ENCODE measurements around the gene WDR88. TPM values are rescaled to one million over a fixed set of nuclear protein-coding genes. Genes with fewer than 3 reads are reported as not detected.

Gene WDR88
- total and polyA plus RNA-seq, 2 experiments from 2014 or later = not detected

DNA sequence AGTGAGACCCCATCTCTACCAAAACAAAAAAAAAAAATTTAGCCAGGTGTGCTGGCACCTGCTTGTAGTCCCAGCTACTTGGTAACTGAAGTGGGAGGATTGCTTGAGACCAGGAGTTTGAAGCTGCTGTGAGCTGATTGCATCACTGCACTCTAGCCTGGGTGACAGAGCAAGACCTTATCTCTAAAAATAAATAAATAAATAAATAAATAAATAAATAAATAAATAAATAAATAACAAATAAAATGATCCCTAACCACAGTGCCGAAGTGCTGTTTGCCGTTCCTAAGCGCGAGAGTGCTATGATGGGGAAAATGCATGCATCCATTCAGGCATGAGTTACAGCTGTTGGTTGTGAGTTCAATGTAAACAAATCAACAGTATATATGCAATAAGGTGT, 27.2 kb downstream of the WDR88 start:
- Histone ChIP-seq H3K27ac (ENCODE audit: low read depth) (no peak overlapping the region), H3F3A (replicated peaks; ENCODE audit: low read depth) (no peaks in the 10 kb centered on the region), H3K4me1 (ENCODE audit: insufficient read depth) (no peaks in the 10 kb centered on the region), H3K79me2 (replicated peaks; ENCODE audit: insufficient read depth) (no peaks in the 10 kb centered on the region), H3K4me3 (no peak overlapping the region), H4K20me1 (replicated peaks; ENCODE audit: insufficient read depth) (no peaks in the 10 kb centered on the region), H3K4me2 (no peak overlapping the region), H2AFZ (no peak overlapping the region), H3K27me3 (ENCODE audit: insufficient read depth) (no peaks in the 10 kb centered on the region), H3K9me2 (ENCODE audit: insufficient read depth) (no peaks in the 10 kb centered on the region), H3K36me3 (ENCODE audit: insufficient read depth) (no peaks in the 10 kb centered on the region)
- no peaks in the 10 kb centered on the region for H3K4me1 Mint-ChIP-seq
- DNase-seq (ENCODE audit: low spot score) = no peak
- TF ChIP-seq, protein P1, sequence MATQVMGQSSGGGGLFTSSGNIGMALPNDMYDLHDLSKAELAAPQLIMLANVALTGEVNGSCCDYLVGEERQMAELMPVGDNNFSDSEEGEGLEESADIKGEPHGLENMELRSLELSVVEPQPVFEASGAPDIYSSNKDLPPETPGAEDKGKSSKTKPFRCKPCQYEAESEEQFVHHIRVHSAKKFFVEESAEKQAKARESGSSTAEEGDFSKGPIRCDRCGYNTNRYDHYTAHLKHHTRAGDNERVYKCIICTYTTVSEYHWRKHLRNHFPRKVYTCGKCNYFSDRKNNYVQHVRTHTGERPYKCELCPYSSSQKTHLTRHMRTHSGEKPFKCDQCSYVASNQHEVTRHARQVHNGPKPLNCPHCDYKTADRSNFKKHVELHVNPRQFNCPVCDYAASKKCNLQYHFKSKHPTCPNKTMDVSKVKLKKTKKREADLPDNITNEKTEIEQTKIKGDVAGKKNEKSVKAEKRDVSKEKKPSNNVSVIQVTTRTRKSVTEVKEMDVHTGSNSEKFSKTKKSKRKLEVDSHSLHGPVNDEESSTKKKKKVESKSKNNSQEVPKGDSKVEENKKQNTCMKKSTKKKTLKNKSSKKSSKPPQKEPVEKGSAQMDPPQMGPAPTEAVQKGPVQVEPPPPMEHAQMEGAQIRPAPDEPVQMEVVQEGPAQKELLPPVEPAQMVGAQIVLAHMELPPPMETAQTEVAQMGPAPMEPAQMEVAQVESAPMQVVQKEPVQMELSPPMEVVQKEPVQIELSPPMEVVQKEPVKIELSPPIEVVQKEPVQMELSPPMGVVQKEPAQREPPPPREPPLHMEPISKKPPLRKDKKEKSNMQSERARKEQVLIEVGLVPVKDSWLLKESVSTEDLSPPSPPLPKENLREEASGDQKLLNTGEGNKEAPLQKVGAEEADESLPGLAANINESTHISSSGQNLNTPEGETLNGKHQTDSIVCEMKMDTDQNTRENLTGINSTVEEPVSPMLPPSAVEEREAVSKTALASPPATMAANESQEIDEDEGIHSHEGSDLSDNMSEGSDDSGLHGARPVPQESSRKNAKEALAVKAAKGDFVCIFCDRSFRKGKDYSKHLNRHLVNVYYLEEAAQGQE (IDR thresholded peaks at IDR 0.05; ENCODE audit: unreplicated experiment) = no peak
- no peak for TF ChIP-seq NANOG (IDR thresholded peaks at IDR 0.05; ENCODE audit: borderline replicate concordance)
- no peak for TF ChIP-seq CTCF (conservative IDR thresholded peaks at IDR 0.05; ENCODE audit: low read depth in 2 of 2)
- no peak for TF ChIP-seq CREB1 (CRISPR knock-in tag; IDR thresholded peaks at IDR 0.05; ENCODE audit: low read depth)
- no peak for TF ChIP-seq JUNB (IDR thresholded peaks at IDR 0.05; ENCODE audit: unreplicated experiment)
- no peak for TF ChIP-seq EZH2phosphoT487 (IDR thresholded peaks at IDR 0.05; ENCODE audit: unreplicated experiment)
- TF ChIP-seq EZH2 (IDR thresholded peaks at IDR 0.05; ENCODE audit: low read depth, unreplicated experiment) = no peak
- TF ChIP-seq ZNF114 (CRISPR knock-in tag; IDR thresholded peaks at IDR 0.05) = no peak
- no peak for TF ChIP-seq ZNF331 (CRISPR knock-in tag; IDR thresholded peaks at IDR 0.05; ENCODE audit: low read depth)
- TF ChIP-seq, protein P2, sequence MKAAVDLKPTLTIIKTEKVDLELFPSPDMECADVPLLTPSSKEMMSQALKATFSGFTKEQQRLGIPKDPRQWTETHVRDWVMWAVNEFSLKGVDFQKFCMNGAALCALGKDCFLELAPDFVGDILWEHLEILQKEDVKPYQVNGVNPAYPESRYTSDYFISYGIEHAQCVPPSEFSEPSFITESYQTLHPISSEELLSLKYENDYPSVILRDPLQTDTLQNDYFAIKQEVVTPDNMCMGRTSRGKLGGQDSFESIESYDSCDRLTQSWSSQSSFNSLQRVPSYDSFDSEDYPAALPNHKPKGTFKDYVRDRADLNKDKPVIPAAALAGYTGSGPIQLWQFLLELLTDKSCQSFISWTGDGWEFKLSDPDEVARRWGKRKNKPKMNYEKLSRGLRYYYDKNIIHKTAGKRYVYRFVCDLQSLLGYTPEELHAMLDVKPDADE (IDR thresholded peaks at IDR 0.05) = no peak
- TF ChIP-seq STAT1 (IDR thresholded peaks at IDR 0.05; ENCODE audit: unreplicated experiment) = no peak
- H3K9me3 Mint-ChIP-seq = peaks cover 14% of the 10 kb centered on the region; the same call in 2 of the 3 replicates
- H3K36me3 Mint-ChIP-seq (ENCODE audit: low read depth) = peaks cover 4% of the 10 kb centered on the region
- peaks cover 3% of the 10 kb centered on the region for H3K27me3 Mint-ChIP-seq (ENCODE audit: insufficient read depth, low read depth, poor library complexity)
- H3K27ac Mint-ChIP-seq = no peak overlapping the region
- no peak overlapping the region for H3K4me3 Mint-ChIP-seq
- no peak for ATAC-seq
